Measurements from ENCODE around the gene OR4P4. TPM values are rescaled to one million over a fixed set of nuclear protein-coding genes. Genes with fewer than 3 reads are reported as not detected.

Gene OR4P4
- total and polyA plus RNA-seq, 4 donors = not detected

DNA sequence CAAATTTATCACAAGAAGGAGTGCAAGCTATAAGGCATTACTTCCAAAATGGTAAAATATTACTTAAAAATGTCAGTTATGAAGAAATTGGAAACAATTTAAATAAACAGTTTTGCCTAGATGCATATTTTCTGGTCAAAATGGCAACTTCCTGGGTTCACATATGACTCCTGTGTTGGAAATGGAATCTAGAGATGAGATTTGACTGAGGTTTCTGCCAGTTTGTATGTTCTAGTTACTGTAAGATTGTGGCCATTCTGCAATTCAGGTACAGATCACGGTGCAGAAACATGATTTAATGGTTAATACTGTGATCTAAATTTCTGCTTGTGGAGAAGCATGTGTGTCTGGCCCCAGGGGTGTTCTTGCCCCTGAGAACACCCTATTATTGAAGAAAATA is 23.7 kb downstream of the OR4P4 start:
- Histone ChIP-seq H3K36me3 (ENCODE audit: control insufficient read depth in 4 of 4, insufficient read depth in 4 of 4, low read length in 4 of 4) (no peaks in the 10 kb centered on the region), H3K9me3 (ENCODE audit: control insufficient read depth in 4 of 4, insufficient read depth in 3 of 4, low read length in 3 of 4) (peaks cover 0 to 21% (median 3%) of the 10 kb centered on the region in 4 donors), H3K27ac (ENCODE audit: low read depth in 1 of 2, low read length in 1 of 2) (no peak overlapping the region), H3K4me1 (ENCODE audit: control insufficient read depth in 5 of 5, insufficient read depth in 5 of 5, low read length in 5 of 5) (no peaks in the 10 kb centered on the region), H3K9ac (ENCODE audit: insufficient read depth in 1 of 2, low read length in 2 of 2) (no peak overlapping the region), H3K27me3 (ENCODE audit: control insufficient read depth in 3 of 3, insufficient read depth in 3 of 3, low read length in 2 of 3) (no peaks in the 10 kb centered on the region), H3K4me3 (no peak overlapping the region)
- DNase-seq = no peak
- ATAC-seq (ENCODE audit: insufficient read depth, low FRiP score) = no peak
- TF ChIP-seq, protein P1, sequence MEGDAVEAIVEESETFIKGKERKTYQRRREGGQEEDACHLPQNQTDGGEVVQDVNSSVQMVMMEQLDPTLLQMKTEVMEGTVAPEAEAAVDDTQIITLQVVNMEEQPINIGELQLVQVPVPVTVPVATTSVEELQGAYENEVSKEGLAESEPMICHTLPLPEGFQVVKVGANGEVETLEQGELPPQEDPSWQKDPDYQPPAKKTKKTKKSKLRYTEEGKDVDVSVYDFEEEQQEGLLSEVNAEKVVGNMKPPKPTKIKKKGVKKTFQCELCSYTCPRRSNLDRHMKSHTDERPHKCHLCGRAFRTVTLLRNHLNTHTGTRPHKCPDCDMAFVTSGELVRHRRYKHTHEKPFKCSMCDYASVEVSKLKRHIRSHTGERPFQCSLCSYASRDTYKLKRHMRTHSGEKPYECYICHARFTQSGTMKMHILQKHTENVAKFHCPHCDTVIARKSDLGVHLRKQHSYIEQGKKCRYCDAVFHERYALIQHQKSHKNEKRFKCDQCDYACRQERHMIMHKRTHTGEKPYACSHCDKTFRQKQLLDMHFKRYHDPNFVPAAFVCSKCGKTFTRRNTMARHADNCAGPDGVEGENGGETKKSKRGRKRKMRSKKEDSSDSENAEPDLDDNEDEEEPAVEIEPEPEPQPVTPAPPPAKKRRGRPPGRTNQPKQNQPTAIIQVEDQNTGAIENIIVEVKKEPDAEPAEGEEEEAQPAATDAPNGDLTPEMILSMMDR (IDR thresholded peaks at IDR 0.05; ENCODE audit: control extremely low read depth, extremely low read depth) = no peak
- 40 to 49% methylated on average over 1 of the region's 1 CpG for WGBS, 2 donors

DNA sequence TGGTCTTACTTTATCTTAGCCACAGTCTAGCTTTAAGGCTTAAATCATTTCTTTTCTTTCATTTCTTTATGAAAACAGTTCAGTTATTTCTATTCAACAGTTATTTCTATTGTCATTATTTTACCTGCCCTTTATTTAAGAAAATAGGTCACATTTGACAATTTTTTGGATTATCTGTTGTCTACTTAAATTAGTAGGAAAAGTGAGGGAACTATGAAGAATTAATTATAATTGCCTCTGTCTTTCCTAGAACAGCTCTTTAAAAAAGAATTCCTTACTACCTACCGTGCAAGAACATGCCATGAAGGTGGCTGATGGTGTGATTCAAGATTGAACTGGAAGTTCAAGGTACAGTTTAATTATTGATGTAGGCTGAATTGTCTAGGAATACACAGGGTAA is 27.0 kb downstream of the OR4P4 start, which contains the start of gene OR4C6:
Gene OR4C6 (plus strand): TSS at position 301 of the 400 bp plus-strand sequence. CDS start 2,966 bp downstream, outside the sequence.
- peaks cover 0 to 30% (median 3%) of the 10 kb centered on the region in 4 donors for H3K9me3 ChIP-seq (ENCODE audit: control insufficient read depth in 4 of 4, insufficient read depth in 3 of 4, low read length in 3 of 4)
- no peaks in the 10 kb centered on the region for H3K36me3 ChIP-seq (ENCODE audit: control insufficient read depth in 4 of 4, insufficient read depth in 4 of 4, low read length in 4 of 4)
- TF ChIP-seq, protein P1 (IDR thresholded peaks at IDR 0.05; ENCODE audit: control extremely low read depth, extremely low read depth) = no peak
- H3K9ac ChIP-seq (ENCODE audit: insufficient read depth in 1 of 2, low read length in 2 of 2) = no peak within 1 kb of the TSS
- DNase-seq (no peak), ATAC-seq (ENCODE audit: insufficient read depth, low FRiP score) (no peak)
- no peaks in the 10 kb centered on the region for H3K4me1 ChIP-seq (ENCODE audit: control insufficient read depth in 5 of 5, insufficient read depth in 5 of 5, low read length in 5 of 5)
- no peak within 1 kb of the TSS for H3K27ac ChIP-seq (ENCODE audit: low read depth in 1 of 2, low read length in 1 of 2)
- no peak within 1 kb of the TSS for H3K4me3 ChIP-seq
- H3K27me3 ChIP-seq (ENCODE audit: control insufficient read depth in 3 of 3, insufficient read depth in 3 of 3, low read length in 2 of 3) = no peaks in the 10 kb centered on the region
- 74 to 78% methylated on average over 1 of the region's 1 CpG for WGBS, 2 donors

DNA sequence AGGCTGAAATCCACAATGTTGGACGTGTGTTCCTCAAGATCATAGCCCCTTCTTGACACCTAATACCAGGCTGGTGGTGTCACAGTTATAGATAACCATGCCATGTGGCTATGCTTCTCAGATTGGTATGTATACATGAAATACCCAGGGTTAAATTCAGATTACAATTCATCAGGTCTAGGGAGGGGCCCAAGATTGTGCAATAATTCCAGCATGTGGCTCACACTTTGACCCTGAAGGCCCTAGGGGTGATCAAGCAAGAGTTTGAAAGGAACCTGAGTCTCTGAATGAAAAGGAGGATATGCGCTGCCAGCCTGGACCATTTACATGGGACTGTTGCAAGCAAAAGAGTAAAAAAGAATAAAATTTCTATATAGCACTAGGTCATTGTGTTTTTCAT is 34.5 kb downstream of the OR4P4 start:
- Histone ChIP-seq H3K9me3 (ENCODE audit: control insufficient read depth in 4 of 4, insufficient read depth in 3 of 4, low read length in 3 of 4) (peaks cover 0 to 16% (median 0%) of the 10 kb centered on the region in 4 donors), H3K4me1 (ENCODE audit: control insufficient read depth in 5 of 5, insufficient read depth in 5 of 5, low read length in 5 of 5) (no peaks in the 10 kb centered on the region), H3K9ac (ENCODE audit: insufficient read depth in 1 of 2, low read length in 2 of 2) (no peak overlapping the region), H3K27me3 (ENCODE audit: control insufficient read depth in 3 of 3, insufficient read depth in 3 of 3, low read length in 2 of 3) (no peaks in the 10 kb centered on the region), H3K36me3 (ENCODE audit: control insufficient read depth in 4 of 4, insufficient read depth in 4 of 4, low read length in 4 of 4) (no peaks in the 10 kb centered on the region), H3K27ac (ENCODE audit: low read depth in 1 of 2, low read length in 1 of 2) (no peak overlapping the region), H3K4me3 (no peak overlapping the region)
- WGBS, 2 donors = 46 to 53% methylated on average over 2 of the region's 2 CpGs
- TF ChIP-seq, protein P1 (IDR thresholded peaks at IDR 0.05; ENCODE audit: control extremely low read depth, extremely low read depth) = no peak
- DNase-seq (no peak), ATAC-seq (ENCODE audit: insufficient read depth, low FRiP score) (no peak)

DNA sequence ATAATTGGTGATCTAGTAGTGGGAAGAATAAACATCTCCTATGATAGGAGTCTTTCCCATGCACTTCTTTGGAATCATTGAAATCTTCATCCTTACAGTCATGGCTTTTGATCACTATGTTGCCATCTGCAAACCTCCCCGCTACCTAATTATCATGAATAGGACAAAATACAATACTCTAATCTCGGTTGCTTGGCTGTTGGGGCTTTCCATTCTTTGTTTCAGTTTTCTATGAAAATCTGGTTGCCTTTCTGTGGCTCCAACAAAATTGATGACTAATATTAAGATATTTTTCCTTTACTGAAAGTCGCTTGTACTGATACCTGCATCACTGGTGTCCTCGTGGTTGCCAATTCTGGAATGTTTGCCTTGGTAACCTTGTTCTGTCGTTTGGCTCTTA is 38.9 kb downstream of the OR4P4 start:
- Histone ChIP-seq H3K9me3 (ENCODE audit: control insufficient read depth in 4 of 4, insufficient read depth in 3 of 4, low read length in 3 of 4) (peaks cover 0 to 4% (median 0%) of the 10 kb centered on the region in 4 donors), H3K27me3 (ENCODE audit: control insufficient read depth in 3 of 3, insufficient read depth in 3 of 3, low read length in 2 of 3) (no peaks in the 10 kb centered on the region), H3K27ac (ENCODE audit: low read depth in 1 of 2, low read length in 1 of 2) (no peak overlapping the region), H3K36me3 (ENCODE audit: control insufficient read depth in 4 of 4, insufficient read depth in 4 of 4, low read length in 4 of 4) (no peaks in the 10 kb centered on the region), H3K4me1 (ENCODE audit: control insufficient read depth in 5 of 5, insufficient read depth in 5 of 5, low read length in 5 of 5) (no peaks in the 10 kb centered on the region), H3K9ac (ENCODE audit: insufficient read depth in 1 of 2, low read length in 2 of 2) (no peak overlapping the region), H3K4me3 (no peak overlapping the region)
- WGBS, 2 donors = 56 to 71% methylated on average over 5 of the region's 5 CpGs
- no peak for ATAC-seq (ENCODE audit: insufficient read depth, low FRiP score)
- TF ChIP-seq, protein P1 (IDR thresholded peaks at IDR 0.05; ENCODE audit: control extremely low read depth, extremely low read depth) = no peak
- DNase-seq = no peak
